Measurements from ENCODE around the gene GPR55. TPM values are rescaled to one million over a fixed set of nuclear protein-coding genes. Genes with fewer than 3 reads are reported as not detected.
A peak's percentile ranks its signal among the peaks of the same experiment; 100 is the strongest.

The GPR55 gene
- total RNA-seq, 1 donor from 2014 or later, result not detected

GRCh38 chr2:230900336-230900995, 24.6 kb downstream of the GPR55 start:
- DNase-seq, result no peak

- no peak for DNase-seq
These were observed 25.3 kb downstream of the GPR55 start for GRCh38 chr2:230899786-230900185.

GRCh38 chr2:230899287-230899686, 25.8 kb downstream of the GPR55 start:
- peak; percentile 34 for DNase-seq

GRCh38 chr2:230898713-230899091, 26.3 kb downstream of the GPR55 start:
- DNase-seq, result no peak

- no peak for DNase-seq
These were observed 26.9 kb downstream of the GPR55 start for GRCh38 chr2:230898016-230898712.

GRCh38 chr2:230896346-230897115, 28.5 kb downstream of the GPR55 start:
- DNase-seq, result no peak

GRCh38 chr2:230895536-230896345, 29.3 kb downstream of the GPR55 start:
- no peak for DNase-seq

GRCh38 chr2:230893841-230894781, 30.9 kb downstream of the GPR55 start:
- DNase-seq, result peak; percentile 41

- no peak for DNase-seq
These were observed 31.7 kb downstream of the GPR55 start for GRCh38 chr2:230893338-230893737.

GRCh38 chr2:230891509-230891908, 33.5 kb downstream of the GPR55 start:
- no peak for DNase-seq

- no peak for DNase-seq
These were observed 34.0 kb downstream of the GPR55 start for GRCh38 chr2:230891064-230891463.

- no peak for DNase-seq
These were observed 34.4 kb downstream of the GPR55 start for GRCh38 chr2:230890646-230891045.

- no peak for DNase-seq
These were observed 35.0 kb downstream of the GPR55 start for GRCh38 chr2:230889911-230890601.

GRCh38 chr2:230888824-230889400, 36.1 kb downstream of the GPR55 start:
- no peak for DNase-seq

- no peak for DNase-seq
These were observed 37.7 kb downstream of the GPR55 start for GRCh38 chr2:230887342-230887741.

- DNase-seq, result no peak
These were observed 38.4 kb downstream of the GPR55 start for GRCh38 chr2:230886671-230887071.

- no peak for DNase-seq
These were observed 38.8 kb downstream of the GPR55 start for GRCh38 chr2:230886206-230886605.

- DNase-seq, result peak; percentile 85
These were observed 39.4 kb downstream of the GPR55 start for GRCh38 chr2:230885463-230886130.

GRCh38 chr2:230881840-230882239, 43.2 kb downstream of the GPR55 start:
- no peak for DNase-seq

- no peak for DNase-seq
These were observed 45.2 kb downstream of the GPR55 start for GRCh38 chr2:230879891-230880290.
